Measurements from ENCODE around the gene GALR2.

GALR2 gene

GRCh38 chr17:76102944-76103273 lies 28.3 kb downstream of the GALR2 start:
- no peak for DNase-seq

GRCh38 chr17:76103274-76104139 lies 28.9 kb downstream of the GALR2 start, which contains the start of gene EXOC7:
EXOC7 (minus strand) TSS chr17:76103787; CDS start chr17:76103692, 95 bp downstream.
- DNase-seq, result peak; percentile 90

- no peak for DNase-seq
Observed at GRCh38 chr17:76104140-76104895, 29.7 kb downstream of the GALR2 start.

GRCh38 chr17:76104896-76105231 lies 30.3 kb downstream of the GALR2 start:
- DNase-seq, result no peak

- DNase-seq, result no peak
Observed at GRCh38 chr17:76106703-76107102, 32.1 kb downstream of the GALR2 start.

- DNase-seq, result no peak
Observed at GRCh38 chr17:76107509-76107908, 32.9 kb downstream of the GALR2 start.

- DNase-seq, result no peak
Observed at GRCh38 chr17:76111956-76112355, 37.4 kb downstream of the GALR2 start.

- no peak for DNase-seq
Observed at GRCh38 chr17:76115138-76115754, 40.7 kb downstream of the GALR2 start.

- no peak for DNase-seq
Observed at GRCh38 chr17:76119409-76120371, 45.1 kb downstream of the GALR2 start.

GRCh38 chr17:76120658-76121008 lies 46.1 kb downstream of the GALR2 start:
- no peak for DNase-seq

GRCh38 chr17:76121932-76122430 lies 47.4 kb downstream of the GALR2 start:
- DNase-seq, result no peak

GRCh38 chr17:76122431-76123190 lies 48.0 kb downstream of the GALR2 start:
- DNase-seq, result no peak

- no peak for DNase-seq
Observed at GRCh38 chr17:76123191-76123499, 48.6 kb downstream of the GALR2 start.

GRCh38 chr17:76123749-76124581 lies 49.4 kb downstream of the GALR2 start:
- DNase-seq, result no peak

GRCh38 chr17:76124582-76125390 lies 50.2 kb downstream of the GALR2 start:
- DNase-seq, result no peak

GRCh38 chr17:76125391-76125675 lies 50.8 kb downstream of the GALR2 start:
- DNase-seq, result no peak

GRCh38 chr17:76125922-76126321 lies 51.3 kb downstream of the GALR2 start:
- no peak for DNase-seq
